Forelimb muscle (tissue), 1 donor: Measurements from ENCODE around the gene SMIM41. TPM values are rescaled to one million over a fixed set of nuclear protein-coding genes. Genes with fewer than 3 reads are reported as not detected.

Experiments
- DNase-seq: peaks from one replicate; pipeline ENCODE4 v3.0.0-alpha.2; 2013; ENCODE audit warnings: low read depth
- polyA plus RNA-seq: library from polyadenylated mRNA; unstranded; fragments of 120-200 nt; gene quantifications from one replicate; pipeline ENCODE4 v1.2.1, GENCODE V29; 2013; ENCODE audit not compliant: insufficient read length

The SMIM41 gene
- polyA plus RNA-seq = 0.18 TPM

DNA sequence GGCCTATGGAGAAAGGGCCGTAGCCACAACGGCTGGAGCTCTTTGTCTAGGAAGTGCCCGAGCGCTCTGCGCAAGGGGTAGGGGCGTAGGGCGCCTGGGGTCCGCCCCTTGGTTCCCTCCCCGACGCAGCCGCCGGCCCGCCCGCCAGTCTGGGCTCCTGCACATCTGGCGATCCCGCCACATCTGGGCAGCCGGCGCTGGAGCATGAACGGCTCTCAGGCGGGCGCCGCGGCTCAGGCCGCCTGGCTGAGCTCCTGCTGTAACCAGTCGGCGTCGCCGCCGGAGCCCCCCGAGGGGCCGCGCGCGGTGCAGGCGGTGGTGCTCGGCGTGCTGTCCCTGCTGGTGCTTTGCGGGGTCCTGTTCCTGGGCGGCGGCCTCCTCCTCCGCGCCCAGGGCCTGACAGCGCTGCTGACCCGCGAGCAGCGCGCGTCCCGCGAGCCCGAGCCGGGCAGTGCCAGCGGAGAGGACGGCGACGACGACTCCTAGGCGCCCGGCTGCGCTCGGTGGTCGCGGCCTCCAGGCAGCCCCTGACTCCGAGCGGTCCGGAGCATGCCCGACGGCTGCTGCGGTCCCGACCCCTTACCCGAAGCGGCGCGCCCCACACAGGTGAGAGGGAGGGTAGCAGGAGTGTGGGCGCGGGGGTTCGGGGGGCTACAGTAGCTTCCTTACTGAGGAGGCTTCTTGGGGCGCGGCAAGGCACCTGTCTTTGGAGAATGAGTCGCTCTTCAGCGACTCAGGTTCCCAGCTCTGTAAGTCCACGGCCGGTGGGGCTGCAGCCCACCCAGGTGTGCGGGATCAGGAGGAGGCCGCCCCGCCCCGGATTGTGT lies at the start of gene SMIM41:
TSS of gene SMIM41 (plus strand) at position 129 of the 827 bp plus-strand sequence. CDS start at position 205, 76 bp downstream.
- DNase-seq = no peak

DNA sequence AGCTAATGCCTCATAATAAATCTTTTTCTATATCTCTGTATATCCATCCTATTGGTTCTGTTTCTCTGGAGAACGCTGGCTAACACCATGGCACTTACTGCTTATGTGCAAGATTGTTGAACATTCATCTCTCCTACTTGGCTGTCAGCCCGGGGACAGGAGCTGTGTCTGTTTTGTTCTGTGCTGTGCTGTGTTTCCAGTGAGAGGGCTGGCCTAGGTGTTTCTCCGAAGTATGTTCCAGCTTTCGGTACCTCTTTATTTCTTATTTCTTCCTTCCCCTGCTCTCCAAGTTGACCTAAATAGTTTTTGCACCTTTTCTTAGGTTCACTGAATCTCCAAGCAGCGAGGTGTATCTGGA lies 47.1 kb upstream of the SMIM41 start:
- peak; percentile 73 for DNase-seq

DNA sequence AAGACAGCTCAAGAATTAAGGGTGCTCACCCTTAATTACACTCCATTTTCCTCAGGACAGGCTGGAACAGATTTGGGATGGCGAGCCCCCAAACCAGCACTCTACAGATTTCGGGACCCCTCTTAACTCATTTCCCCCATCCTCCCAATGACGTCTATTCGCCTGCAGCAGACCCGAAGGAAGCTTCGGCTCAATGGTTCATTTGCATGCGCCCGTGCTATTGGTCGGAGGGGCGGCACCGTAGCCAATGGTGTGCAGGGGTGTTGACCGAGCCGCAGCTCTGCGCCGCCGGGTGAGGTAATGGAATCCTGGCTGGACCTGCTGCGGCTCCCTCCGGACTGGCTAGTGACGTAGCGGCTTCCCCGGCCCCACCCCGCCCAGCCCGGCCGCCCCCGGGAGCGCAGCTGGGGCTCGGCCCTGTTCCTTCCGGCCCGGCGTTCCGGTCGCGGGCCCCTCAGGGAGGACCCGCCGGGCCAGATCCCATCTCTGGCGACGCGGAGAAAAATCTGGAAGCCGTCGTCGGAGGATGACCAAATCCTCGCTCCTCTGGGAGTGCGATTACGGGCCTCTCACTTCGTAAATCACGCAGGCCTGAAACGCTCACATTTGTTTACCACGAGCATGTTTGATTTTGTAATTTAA lies 46.6 kb upstream of the SMIM41 start:
- DNase-seq = peak; percentile 94

DNA sequence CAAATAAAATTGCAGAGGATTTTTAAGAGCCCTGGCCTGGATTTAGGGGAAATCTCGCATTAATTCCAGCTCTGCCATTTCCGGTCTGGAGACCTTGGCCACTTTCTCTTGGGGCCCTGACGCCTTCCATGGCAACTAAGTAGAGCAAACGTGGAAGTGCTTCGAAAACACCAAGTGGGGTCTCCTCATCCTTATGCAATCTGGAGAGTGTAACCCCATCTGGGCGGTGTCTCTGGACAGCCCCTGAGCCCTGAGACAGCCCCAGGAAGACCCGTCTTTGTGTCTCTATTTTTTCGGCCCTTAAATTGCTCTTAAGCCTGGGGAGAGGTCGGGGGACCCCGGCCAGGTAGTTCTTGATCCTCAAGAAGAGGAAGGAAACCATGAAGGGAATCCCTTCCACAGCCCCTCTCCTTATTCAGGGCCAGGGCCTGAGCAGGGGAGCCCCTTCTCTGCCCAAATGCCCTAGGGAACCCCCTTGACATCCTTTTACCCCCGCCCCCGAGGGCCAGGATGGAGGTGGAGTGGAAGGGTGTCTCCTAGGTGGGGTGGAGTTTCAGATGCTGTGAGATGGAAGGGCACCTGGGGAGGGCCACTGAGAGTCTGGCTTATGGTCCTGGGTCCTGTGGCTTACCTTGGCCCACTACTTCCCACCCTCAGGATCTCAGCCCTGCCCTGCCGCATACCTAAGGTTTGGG lies 45.9 kb upstream of the SMIM41 start:
- DNase-seq = no peak

DNA sequence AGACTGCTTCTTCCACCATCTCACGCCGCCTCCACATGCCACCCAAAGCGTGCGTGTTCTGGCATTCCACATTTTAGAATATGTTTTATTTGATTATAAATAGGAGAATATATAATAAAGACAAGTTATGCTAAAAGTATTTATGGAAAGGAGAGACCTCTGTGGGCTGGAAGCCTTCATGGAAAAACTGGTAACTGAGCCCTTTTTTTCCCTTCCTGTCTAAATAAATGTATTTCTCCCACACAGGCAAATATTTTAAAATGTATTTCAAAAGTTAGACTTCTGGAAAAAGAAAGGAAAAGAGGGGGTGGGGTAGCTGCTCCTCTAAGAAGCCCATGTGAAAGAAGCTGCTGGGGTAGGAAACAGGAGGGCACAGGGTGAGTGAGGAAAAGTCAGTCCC lies 44.3 kb upstream of the SMIM41 start:
- peak; percentile 80 for DNase-seq

DNA sequence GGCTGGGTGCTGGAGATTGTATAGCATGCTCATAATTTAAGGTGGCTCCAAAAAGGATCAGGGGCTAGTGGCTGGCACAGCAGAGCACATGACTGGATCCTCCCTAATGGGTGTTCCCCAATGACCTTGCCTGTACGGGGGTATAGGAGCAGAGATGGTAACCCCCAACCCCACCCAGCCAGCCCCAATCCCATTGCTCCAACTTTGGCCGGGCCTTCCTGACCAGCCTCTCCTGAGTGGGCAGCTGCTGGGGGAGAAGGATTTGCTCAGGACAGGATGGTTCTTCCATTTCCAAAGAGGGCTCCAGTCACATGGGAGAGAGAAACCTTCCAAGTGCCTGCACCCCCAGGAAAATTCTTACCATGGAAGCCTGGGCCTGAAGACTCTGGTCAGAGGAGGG lies 43.6 kb upstream of the SMIM41 start:
- DNase-seq = no peak

DNA sequence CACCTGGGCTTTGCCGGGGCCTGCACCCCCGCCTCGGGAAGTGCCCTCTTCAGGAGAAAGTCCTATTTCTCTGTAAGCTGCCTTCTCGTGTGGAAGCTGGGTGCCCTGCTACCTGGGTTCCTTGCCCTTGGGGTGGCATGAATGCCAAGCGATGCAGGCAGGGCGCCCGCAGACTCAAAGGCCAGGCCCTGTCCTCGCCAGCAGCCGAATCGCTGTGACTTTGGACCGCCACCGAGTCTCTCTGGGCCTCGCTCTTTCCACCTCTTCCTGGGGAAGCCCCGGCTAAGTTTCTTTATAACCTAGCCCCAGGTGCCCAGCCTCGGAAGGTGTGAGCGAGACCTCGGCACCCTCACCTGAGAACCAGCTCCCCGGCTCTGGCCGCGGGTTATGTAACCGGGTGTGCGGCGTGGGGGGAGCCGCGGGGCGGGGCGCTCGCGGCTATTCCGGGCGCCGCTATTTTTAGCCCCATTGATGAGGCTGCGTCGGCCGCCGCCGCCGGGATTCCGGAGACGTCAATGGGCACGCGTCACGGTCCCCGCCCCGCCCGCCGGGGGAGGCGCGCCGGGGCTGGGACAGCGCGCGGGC lies 42.8 kb upstream of the SMIM41 start:
- no peak for DNase-seq

DNA sequence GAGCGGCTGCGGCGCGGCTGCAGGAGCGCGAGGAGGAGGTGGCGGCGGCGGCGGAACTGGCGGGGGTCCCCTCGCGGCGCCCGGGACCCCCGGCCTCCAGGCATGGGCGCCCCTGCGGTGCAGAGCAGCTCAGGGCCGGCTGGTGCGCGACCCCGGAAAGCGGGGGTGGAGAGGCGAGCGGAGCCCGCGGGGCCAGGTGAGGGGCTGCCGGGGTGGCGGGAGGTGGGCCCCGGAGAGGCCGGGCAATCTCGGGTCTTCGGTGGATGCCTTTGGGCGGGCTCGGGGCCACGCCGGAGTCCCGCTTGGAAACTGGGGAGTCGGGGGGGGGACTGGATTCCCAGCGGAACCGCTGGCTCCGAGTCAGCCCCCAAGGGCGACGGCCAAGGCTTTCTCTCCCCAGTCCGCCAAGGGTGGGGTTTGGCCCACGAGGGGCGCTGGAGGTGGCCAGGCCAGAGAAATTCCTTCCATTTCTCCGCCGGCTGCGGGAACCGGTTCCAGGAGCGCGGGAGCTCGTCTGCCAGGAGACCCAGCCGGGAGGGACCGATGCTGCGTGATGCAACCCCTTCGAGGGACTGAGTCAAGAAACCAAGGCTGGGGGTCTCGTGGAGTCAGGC lies 42.1 kb upstream of the SMIM41 start:
- DNase-seq = no peak

DNA sequence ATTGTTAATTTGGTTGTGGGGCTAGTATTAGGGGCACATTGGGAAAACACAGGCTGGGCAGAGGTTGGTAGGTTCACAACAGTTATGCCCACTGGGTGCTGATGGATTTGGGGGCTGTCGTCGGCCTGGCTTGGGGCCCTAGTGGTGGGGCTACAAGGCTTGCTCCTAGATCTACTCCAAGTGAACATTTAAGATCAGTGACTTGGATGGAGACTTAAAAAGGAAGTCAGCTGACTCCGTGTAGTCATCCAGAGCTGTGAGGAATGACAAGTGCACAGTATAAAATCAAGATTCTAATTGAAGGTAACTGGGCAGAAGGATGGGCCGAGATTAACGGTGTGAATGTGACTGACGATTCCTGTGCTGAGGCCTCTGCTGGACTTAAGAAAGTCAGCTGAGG lies 41.1 kb upstream of the SMIM41 start:
- no peak for DNase-seq

DNA sequence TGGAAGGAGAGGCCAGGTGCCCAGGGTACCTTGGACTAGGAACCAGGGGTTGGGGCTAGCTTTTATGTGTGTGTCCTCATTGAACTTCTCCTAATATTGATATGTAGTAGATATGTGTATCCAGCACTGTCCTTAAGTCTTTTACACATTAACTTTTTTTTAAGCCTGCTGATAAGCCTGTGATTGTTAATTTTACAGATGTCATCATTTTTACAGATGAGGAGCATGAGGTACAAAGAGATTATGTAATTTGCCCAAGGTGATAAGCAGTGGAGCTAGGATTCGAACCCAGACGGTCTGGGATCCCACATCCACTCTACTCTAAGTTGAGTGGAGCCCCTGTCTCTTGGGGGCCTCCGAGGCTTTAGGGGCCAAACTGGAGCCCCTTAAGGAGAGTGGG lies 38.5 kb upstream of the SMIM41 start:
- DNase-seq = no peak

DNA sequence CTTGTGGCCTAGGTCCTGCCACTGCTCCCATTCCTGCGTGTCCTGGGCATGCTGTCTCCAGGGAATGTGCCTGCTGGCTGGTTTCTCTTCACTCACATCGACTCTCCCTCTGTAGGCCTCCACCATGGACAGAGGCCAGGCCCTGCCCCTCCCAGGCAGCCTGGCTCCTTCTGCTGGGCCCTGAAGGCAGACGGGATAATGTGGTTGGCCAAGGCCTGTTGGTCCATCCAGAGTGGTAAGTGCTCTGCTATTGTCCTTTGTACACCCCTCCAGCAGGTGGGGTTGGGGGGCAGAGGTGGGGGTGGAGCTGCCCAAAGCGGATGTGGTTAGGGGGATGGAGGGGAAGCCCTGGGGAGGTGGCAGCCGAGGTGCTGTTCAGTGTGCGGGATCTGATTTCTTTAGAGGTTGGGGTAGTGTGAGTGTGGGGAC lies 37.8 kb upstream of the SMIM41 start:
- no peak for DNase-seq

DNA sequence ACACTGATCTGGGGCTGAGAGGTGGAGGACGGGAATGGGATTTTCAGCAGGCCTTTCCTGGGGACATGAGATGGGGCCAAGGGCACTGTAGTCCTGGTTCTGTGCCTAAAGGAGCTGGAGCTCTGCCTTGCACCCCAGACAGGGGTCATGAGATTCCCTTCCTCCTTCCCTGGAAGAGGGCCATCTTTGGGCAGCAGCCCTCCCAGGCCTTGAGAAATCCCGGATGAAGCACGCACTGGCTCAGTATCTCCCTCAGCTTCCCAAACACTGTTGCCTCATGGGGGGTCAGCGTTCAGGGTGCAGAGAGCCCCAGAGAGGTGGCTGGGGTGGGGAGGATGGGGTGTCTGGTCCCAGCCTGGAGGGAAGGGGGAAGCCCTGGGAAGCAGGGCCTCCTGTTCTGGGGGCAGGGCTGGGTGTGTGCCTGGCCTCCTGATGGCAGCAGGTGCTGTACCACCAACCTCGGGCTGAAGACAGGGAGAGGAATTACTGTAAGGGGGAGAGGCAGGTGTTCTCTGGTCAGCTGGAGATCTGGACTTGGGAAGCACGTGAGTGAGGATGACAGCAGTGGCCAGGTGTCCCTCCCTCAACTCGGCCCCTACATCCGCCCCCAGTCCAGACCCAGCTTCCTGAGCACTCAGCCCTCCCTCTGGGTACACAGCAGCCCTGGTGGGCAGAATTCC lies 36.7 kb upstream of the SMIM41 start:
- no peak for DNase-seq

DNA sequence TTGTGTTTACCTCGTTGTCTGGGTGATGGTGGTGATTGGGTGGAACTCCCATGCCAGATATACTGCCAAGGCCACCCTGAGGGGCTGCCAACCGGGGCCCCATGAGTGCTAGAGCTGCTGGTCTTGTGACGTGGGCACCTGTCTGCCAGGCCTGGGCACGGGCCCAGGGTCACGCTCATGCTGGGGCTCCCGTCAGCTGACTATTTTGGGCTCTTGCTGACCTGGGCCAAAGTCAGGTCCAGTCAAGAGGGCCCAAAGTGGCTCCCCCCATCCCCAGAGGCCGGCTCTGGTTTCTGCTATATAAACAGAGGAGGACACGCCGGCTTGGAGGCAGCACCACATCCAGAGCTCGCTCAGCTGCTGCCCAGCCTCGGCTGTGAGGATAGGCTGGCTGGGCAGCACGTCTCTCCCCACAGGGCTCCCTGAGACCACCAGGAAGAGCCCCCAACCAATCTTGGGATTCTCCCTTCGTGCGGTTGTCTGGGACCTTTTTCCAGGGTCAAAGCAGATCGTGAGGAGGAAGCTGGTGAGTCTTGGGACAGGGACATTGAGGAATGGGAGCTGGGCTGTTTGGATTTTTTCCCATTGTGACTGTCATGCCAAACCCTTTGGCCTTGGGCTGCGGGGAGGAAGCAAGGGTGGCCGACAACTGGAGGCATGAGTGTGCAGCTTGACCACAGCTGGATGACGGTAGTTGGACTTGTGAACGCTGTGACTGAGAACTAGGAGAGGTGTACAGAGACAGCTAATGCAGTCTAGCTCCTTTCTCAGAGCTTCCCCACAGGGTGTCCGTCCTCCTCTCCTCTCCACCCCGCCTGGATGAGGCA lies 35.9 kb upstream of the SMIM41 start:
- no peak for DNase-seq

DNA sequence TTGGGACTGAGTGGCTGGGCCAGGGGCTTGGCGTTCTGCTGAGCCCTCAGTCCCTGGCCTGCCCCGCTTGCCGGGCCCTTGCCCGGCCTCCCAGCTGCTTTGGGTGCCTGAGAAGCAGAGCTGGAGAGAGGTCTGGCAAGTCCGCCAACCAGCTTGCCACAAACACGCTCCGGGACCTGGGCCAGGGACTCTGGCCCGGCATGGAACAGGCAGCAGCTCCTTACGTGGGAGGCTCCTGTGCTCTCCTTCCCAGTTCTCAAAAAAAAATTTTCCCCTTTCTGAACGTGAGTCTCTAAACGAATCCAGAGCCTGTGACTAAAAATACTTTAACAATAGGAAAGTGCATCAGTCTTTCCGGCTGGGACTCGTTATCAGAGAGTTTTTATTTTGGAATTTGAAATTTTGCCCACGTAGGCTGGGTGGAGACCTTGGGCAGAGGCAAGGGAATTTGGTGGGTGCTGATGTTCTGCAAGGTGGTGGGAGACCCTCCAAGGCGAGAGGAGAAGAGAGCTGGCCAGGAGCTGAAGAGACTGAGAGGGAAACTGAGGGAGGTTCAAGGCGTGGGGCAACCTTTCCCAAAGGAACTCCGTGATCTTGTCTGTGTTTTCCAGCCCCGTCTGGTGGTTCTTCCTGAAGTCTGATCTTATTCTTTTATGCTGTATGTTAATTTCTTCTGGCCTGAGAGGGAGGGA lies 35.1 kb upstream of the SMIM41 start:
- DNase-seq = no peak

DNA sequence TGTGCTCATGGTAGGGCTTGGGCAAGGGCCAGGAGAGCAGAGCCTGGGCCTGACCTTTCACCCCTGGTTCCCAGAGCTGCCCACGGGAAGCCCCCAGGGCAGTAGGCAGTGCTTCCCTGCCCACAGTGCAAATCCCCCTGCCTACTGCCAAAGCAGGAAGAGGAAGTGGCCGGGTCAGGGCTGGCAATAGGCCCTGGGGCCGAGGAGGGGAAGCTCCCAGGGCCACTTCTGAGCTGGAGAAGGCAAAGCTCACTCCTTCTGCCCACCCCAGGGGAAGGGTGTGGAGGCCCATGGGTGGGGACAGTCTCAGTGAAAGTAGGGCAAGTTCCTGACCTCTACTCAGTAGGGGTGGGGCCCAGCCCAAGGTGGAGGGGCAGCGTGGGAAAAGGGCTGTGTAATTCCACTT lies 33.7 kb upstream of the SMIM41 start:
- no peak for DNase-seq

DNA sequence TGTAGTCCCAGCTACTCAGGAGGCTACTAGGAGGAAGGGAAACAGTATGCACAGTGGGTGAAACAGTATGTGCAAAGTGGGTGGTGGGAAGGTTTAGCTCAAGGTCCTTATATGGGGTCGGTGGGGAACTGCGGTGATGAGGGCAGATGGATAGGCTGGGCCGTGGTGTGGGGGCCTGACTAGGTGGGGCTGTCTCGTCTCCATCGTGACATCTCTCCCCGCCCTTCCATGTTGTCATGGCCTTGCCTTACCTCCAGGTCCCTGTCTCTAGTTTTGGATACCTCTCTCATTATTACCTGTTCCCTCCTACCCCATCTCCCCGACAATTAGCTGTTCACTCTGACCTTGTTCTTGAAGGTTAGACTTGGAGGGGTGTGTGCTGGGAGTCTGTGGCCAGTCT lies 32.6 kb upstream of the SMIM41 start:
- no peak for DNase-seq

DNA sequence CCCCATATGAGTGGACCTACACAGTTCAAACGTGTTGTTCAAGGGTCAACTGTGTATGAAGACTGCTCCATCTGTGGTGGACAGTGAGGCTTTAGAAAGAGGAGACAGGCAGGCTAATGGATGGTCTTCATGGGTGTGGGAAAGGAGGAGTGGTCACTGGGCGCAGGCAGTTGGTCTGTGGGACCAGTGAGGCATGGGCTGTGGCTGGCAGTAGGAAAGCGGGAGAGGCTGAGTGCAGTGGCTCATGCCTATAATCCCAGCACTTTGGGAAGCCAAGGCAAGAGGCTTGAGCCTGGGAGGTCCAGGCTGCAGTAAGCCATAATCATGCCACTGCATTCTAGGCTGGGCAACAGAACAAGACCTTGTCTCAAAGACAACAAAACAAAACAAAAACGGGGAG lies 30.2 kb upstream of the SMIM41 start:
- DNase-seq = no peak

DNA sequence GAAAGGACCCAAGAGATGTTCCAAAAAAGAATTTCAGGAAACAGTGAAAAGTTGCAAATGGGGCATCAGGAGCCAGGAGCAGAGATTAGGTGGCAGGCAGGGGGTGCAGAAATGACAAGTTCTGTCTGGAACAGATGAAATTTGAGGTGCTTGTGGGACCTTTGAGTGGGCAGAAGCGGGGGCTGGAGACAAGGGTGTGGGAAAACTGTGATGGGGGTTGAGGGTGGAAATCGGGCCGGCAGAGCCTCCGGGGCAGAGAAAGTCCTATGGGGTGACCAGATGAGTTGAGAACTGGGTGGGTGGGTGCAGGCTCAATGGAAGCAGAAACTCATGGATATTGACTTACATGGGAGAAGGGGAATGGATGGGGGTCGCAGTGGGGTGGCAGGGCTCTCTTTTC lies 29.8 kb upstream of the SMIM41 start:
- DNase-seq = no peak

DNA sequence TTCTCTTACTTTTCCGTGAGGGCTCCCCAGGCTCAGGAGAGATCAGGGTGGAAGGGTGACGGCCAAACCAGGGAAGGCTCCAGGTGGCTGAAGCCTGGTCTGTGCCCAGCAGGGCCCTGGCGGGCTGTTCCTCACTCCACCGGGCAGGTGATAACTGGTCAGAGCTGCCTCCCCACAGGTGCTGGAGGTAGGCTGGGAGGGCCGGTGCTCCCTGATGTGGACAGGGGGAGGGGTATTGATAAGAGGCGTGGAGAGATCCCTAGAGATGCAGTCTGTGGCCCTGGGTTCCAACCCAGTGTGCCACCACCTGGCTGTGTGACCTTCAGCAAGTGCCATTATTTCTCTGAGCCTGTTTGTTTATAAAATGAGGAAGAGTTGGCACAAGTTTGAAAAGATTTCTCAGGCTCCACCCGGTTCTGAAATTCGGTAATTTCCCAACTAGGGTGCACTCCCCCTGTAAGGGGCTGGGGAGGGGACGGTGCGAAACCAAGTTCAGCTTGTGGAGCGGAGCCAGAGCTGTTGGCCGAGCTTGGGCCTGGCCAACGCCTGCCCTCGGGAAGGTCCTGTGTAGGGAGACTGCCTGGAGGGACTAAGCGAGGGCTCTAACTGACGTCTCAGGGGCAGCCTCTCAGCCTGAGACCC lies 29.3 kb upstream of the SMIM41 start:
- DNase-seq = no peak
